Measurements from ENCODE around the gene ATP11A. TPM values are rescaled to one million over a fixed set of nuclear protein-coding genes. Genes with fewer than 3 reads are reported as not detected.

Gene ATP11A
- total RNA-seq, 1 donor from 2014 or later = 281 TPM

GRCh38 chr13:112721198-112722104 is 31.6 kb downstream of the ATP11A start:
- intact Hi-C loops (cut with DNase I) = no loop called here
- H3K27me3 ChIP-seq (ENCODE audit: low read depth) = no peaks in the 10 kb centered on the region
- H3K4me1 ChIP-seq = peaks cover 52% of the 10 kb centered on the region
- DNase-seq = peak; percentile 46
- peaks cover 6% of the 10 kb centered on the region for H3K36me3 ChIP-seq
- TF ChIP-seq CTCF (IDR thresholded peaks at IDR 0.05) = no peak
- H3K27ac ChIP-seq = peak overlapping the region; percentile 70
- no peaks in the 10 kb centered on the region for H3K9me3 ChIP-seq
- no peak for ATAC-seq
- H3K4me3 ChIP-seq = no peak overlapping the region

GRCh38 chr13:112722433-112723263 is 32.8 kb downstream of the ATP11A start:
- H3K27me3 ChIP-seq (ENCODE audit: low read depth) = no peaks in the 10 kb centered on the region
- H3K4me3 ChIP-seq = no peak overlapping the region
- TF ChIP-seq CTCF (IDR thresholded peaks at IDR 0.05) = no peak
- peak; percentile 81 to 83 for ATAC-seq
- H3K36me3 ChIP-seq = peaks cover 6% of the 10 kb centered on the region
- no peaks in the 10 kb centered on the region for H3K9me3 ChIP-seq
- peak; percentile 74 for DNase-seq
- peak overlapping the region; percentile 70 for H3K27ac ChIP-seq
- intact Hi-C loops (cut with DNase I) = no loop called here
- H3K4me1 ChIP-seq = peaks cover 57% of the 10 kb centered on the region

- peaks cover 58% of the 10 kb centered on the region for H3K4me1 ChIP-seq
- ATAC-seq (no peak), DNase-seq (no peak)
- H3K27ac ChIP-seq = peak overlapping the region; percentile 54
- no peaks in the 10 kb centered on the region for H3K9me3 ChIP-seq
- intact Hi-C loops (cut with DNase I) = no loop called here
- H3K36me3 ChIP-seq = peaks cover 5% of the 10 kb centered on the region
- H3K4me3 ChIP-seq = no peak overlapping the region
- no peaks in the 10 kb centered on the region for H3K27me3 ChIP-seq (ENCODE audit: low read depth)
- TF ChIP-seq CTCF (IDR thresholded peaks at IDR 0.05) = no peak
These were observed 33.9 kb downstream of the ATP11A start for GRCh38 chr13:112723771-112724170.

GRCh38 chr13:112724788-112725345 is 35.0 kb downstream of the ATP11A start:
- TF ChIP-seq CTCF (IDR thresholded peaks at IDR 0.05) = no peak
- no peaks in the 10 kb centered on the region for H3K9me3 ChIP-seq
- ATAC-seq (no peak), DNase-seq (no peak)
- peak overlapping the region; percentile 33 for H3K27ac ChIP-seq
- H3K4me1 ChIP-seq = peaks cover 58% of the 10 kb centered on the region
- no peaks in the 10 kb centered on the region for H3K27me3 ChIP-seq (ENCODE audit: low read depth)
- intact Hi-C loops (cut with DNase I) = no loop called here
- H3K4me3 ChIP-seq = no peak overlapping the region
- H3K36me3 ChIP-seq = no peaks in the 10 kb centered on the region

- Histone ChIP-seq H3K27me3 (ENCODE audit: low read depth) (no peaks in the 10 kb centered on the region), H3K4me3 (no peak overlapping the region), H3K9me3 (no peaks in the 10 kb centered on the region), H3K27ac (peak overlapping the region; percentile 4), H3K36me3 (no peaks in the 10 kb centered on the region), H3K4me1 (peaks cover 60% of the 10 kb centered on the region)
- intact Hi-C loops (cut with DNase I) = no loop called here
- ATAC-seq = peak in 1 of 2 donors; percentile 7
- no peak for TF ChIP-seq CTCF (IDR thresholded peaks at IDR 0.05)
- DNase-seq = peak; percentile 51
These were observed 35.6 kb downstream of the ATP11A start for GRCh38 chr13:112725346-112726015.

All from lower lobe of right lung (tissue), 2 donors.